ENCODE results near the gene POLRMT.
"Not testable (repeated sequence)": the region's sequence is repeated elsewhere in the genome, so short reads cannot be mapped to it uniquely, and the experiment has no call there.

POLRMT gene

GRCh38 chr19:595326-596262 lies 37.7 kb downstream of the POLRMT start:
- DNase-seq (ENCODE audit: extremely low read depth in 1 of 2, low read depth in 1 of 2): no peak

GRCh38 chr19:594265-594870 lies 39.0 kb downstream of the POLRMT start:
- no peak for DNase-seq (ENCODE audit: extremely low read depth in 1 of 2, low read depth in 1 of 2)

GRCh38 chr19:593505-593904 lies 39.8 kb downstream of the POLRMT start:
- DNase-seq (ENCODE audit: extremely low read depth in 1 of 2, low read depth in 1 of 2): no peak

GRCh38 chr19:593055-593454 lies 40.3 kb downstream of the POLRMT start:
- DNase-seq (ENCODE audit: extremely low read depth in 1 of 2, low read depth in 1 of 2): no peak

DNA sequence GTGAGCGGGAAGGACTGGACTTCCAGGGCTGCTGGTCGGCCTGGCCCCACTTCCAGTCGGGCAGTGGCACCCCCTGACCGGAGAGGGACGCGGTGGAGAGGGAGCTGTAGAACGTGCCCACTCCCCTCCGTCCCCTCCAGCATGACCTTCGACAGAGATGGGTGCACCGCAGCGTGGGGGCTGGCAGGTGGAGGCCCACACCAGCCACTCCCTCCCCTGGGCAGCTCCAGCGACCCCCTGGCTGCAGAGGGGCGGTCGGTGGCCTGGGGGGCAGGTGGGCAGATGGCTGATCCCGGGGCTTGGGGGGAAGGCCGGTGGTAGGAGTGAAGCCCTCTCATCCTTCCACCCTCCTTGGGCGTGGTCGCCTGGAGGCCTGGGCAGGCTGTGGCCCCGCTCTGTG lies 41.2 kb downstream of the POLRMT start:
- no peak for DNase-seq (ENCODE audit: extremely low read depth in 1 of 2, low read depth in 1 of 2)

- DNase-seq (ENCODE audit: extremely low read depth in 1 of 2, low read depth in 1 of 2): no peak
Observed at GRCh38 chr19:591099-591958, 42.0 kb downstream of the POLRMT start.

DNA sequence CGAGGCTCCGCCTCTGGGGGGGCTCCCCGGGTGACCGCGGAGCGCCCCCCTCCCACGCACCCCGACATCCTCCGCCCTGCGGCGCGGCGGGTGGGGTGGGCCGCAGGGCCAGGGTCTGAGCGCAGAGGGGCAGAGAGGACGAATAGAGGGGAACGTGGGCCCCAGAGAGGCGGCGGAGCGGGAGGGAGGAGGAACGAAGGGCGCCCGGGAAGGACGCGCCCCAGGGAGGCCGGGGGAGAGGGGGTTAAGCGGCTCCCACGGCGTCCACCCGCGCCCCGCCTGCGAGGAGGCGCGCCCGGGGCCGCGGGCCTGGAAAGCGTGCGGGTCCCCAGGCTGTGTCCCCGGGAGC lies 42.6 kb downstream of the POLRMT start:
- no peak for DNase-seq (ENCODE audit: extremely low read depth in 1 of 2, low read depth in 1 of 2)

DNA sequence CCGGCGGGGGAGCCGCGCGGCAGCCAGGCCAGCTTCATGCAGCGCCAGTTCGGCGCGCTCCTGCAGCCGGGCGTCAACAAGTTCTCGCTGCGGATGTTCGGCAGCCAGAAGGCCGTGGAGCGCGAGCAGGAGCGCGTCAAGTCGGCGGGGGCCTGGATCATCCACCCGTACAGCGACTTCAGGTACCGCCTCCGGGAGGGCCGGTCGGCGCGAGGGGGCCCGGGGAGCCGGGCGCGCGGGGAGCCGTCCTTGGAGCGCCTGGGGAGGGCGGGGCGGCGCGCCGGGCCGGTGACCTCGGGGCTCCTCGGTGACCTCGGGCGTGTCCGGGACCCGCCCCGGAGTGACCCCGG lies 43.0 kb downstream of the POLRMT start:
- DNase-seq (ENCODE audit: extremely low read depth in 1 of 2, low read depth in 1 of 2): no peak

GRCh38 chr19:589693-590395 lies 43.5 kb downstream of the POLRMT start, which contains the start of gene HCN2:
Gene HCN2 (plus strand): TSS chr19:589881. CDS start chr19:589946, 65 bp downstream.
- DNase-seq (ENCODE audit: extremely low read depth in 1 of 2, low read depth in 1 of 2): no peak

GRCh38 chr19:588741-589692 lies 44.3 kb downstream of the POLRMT start:
- DNase-seq (ENCODE audit: extremely low read depth in 1 of 2, low read depth in 1 of 2): no peak

GRCh38 chr19:588093-588740 lies 45.1 kb downstream of the POLRMT start:
- no peak for DNase-seq (ENCODE audit: extremely low read depth in 1 of 2, low read depth in 1 of 2)

DNA sequence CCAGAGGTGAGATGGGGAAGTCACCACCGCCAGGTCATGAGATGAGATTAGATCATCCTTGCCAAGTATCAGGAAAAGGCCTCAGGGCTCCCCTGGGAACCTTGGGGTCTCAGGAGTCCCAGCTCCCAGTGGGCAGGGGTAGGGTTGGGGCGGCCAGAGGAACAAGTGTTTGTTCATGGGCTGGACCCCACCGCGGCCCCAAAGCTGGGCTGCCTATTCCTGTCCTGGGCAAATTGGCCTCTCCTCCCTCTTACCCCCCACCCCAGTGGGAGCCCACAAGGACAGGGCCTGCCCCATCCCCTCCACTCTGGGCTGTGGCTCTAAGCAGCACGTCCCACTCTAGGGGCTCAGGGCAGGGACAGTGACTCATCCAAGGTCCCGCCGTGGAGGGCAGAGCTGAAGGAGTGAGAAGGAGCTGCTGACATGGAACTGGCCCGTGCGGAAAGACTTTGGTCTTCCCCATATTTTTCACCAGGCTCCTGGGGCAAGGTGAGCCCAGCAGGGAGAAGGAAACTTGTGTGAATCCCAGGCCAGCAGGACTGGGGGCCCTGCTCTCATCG lies 47.7 kb downstream of the POLRMT start:
- DNase-seq (ENCODE audit: extremely low read depth in 1 of 2, low read depth in 1 of 2): no peak

DNA sequence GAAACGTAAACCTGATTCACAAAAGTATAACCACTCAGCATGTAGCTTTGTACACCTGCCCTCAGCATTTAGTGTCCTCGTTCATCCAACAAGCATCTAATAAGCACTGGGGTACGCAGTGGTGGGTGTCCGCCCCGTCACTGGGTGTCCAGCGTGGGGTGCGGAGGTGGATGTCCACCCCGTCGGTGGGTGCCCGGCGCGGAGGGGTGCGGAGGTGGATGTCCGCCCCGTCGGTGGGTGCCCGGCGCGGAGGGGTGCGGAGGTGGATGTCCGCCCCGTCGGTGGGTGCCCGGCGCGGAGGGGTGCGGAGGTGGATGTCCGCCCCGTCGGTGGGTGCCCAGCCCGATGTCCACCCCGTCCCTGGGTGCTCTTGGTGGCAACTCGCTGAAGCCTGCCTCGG lies 48.2 kb downstream of the POLRMT start:
- not testable (repeated sequence) for DNase-seq (ENCODE audit: extremely low read depth in 1 of 2, low read depth in 1 of 2)

- DNase-seq (ENCODE audit: extremely low read depth in 1 of 2, low read depth in 1 of 2): peak; percentile 12 to 57
Observed at GRCh38 chr19:584240-585001, 48.9 kb downstream of the POLRMT start.

- DNase-seq (ENCODE audit: extremely low read depth in 1 of 2, low read depth in 1 of 2): no peak
Observed at GRCh38 chr19:583968-584239, 49.4 kb downstream of the POLRMT start.

- DNase-seq (ENCODE audit: extremely low read depth in 1 of 2, low read depth in 1 of 2): no peak
Observed at GRCh38 chr19:583198-583967, 50.0 kb downstream of the POLRMT start.

GRCh38 chr19:582497-583197 lies 50.7 kb downstream of the POLRMT start:
- no peak for DNase-seq (ENCODE audit: extremely low read depth in 1 of 2, low read depth in 1 of 2)

Data from activated CD8-positive, alpha-beta memory T cell treated with anti-CD3 and anti-CD28 coated beads for 1 hour (primary cell).